ENCODE measurements around the gene HOXA3.
A peak's percentile ranks its signal among the peaks of the same experiment; 100 is the strongest.

Gene HOXA3

DNA sequence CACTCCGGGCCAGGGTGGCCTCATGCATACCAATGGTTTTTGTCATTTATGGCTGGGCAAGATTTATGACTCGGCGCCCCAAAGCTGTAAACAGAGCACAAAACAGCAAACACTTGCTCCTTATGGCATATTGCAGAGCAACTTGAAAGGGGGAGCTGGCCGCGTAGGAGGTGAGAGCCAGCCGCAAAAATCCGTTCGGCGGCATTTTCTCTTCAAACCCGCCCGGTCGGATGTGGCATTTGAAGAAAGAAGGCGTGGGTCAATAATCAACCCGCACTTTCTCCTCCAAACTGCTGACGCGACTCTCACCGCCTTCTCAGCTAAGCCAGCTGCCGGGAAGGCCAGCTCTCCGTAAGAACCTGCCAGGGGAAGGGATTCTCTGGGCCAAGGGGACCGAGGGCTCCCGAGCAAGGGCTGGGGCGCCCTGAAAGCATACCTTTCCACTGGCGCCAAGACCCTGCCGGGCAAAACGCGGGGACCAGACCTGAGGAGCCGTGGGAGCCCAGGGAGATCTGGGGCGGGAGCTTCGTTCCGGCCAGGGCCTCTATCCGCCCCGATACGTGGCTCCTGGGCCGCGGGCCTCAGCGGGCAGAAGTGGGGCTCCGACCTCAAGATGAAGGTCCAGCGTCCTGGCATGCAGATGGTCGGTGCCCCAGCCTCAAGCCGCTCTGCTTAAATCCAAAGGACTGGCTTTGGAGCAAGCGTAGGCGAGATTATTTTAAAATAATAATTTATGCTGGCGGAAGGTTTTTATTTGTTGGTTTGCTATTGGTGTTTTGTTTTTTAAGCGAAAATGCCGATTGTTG lies 37.0 kb downstream of the HOXA3 start:
- peak overlapping the region; percentile 46 for H3K4me3 ChIP-seq (ENCODE audit: control insufficient read depth, low read depth, low read length)
- DNase-seq (ENCODE audit: low read depth) = peak; percentile 74
- no peak for TF ChIP-seq CTCF (conservative IDR thresholded peaks at IDR 0.05; ENCODE audit: control insufficient read depth, insufficient read depth, low read depth, low read length)

DNA sequence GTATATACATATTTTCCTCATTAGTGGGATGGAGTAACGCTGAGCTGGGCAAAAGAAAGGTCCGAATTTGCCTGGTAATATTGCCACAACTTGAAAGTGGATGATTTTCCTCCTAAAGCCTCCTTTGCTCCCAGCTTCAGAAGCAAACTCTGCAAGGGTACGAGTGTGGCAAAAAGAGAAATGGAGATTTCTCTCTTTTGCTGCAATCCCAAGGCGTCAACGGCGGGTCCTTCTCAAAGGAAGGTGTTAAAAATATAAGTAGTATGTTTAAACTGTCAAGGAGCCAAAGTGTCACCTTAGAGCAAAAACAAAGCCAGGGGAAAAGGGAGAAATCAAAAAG lies 37.5 kb downstream of the HOXA3 start:
- H3K4me3 ChIP-seq (ENCODE audit: control insufficient read depth, low read depth, low read length) = peak overlapping the region; percentile 46
- no peak for TF ChIP-seq CTCF (conservative IDR thresholded peaks at IDR 0.05; ENCODE audit: control insufficient read depth, insufficient read depth, low read depth, low read length)
- no peak for DNase-seq (ENCODE audit: low read depth)

DNA sequence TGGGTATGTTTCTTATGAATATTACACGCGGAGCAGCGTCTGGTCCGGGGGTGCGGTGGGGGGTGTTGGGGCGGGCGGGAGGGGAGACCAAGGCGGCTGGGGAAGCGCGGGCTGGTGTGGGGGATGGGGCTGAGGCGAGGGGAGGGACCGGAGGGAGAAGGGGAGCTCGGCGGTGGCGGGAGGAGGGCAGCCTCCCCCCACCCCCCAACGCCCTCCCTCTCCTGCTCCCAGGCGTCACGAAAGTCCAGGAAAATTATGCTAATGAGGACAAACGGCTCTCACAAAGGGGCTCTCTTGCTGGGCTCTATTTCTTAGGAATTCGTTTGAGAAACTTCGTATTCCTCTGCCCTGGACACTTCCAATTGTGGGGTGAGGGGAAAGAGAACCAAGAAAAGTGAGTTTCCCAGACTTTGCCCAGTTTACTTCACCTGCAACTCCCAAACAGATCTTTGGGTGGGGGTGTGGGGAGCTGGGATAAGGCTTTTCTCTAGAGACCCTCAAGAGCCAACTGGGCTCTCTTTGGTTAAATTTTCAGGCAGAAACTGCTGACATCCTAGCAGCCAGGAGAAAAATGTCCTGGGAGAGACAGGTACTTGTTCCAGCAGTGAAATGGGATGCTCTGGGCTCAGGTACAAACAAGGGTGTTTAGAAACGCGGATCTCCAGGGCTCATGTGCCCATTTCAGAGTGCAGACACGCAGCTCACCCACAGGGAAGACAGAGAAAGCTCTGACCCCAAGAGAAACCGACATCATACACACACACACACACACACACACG lies 38.2 kb downstream of the HOXA3 start:
- H3K4me3 ChIP-seq (ENCODE audit: control insufficient read depth, low read depth, low read length) = peak overlapping the region; percentile 46
- DNase-seq (ENCODE audit: low read depth) = no peak
- no peak for TF ChIP-seq CTCF (conservative IDR thresholded peaks at IDR 0.05; ENCODE audit: control insufficient read depth, insufficient read depth, low read depth, low read length)

DNA sequence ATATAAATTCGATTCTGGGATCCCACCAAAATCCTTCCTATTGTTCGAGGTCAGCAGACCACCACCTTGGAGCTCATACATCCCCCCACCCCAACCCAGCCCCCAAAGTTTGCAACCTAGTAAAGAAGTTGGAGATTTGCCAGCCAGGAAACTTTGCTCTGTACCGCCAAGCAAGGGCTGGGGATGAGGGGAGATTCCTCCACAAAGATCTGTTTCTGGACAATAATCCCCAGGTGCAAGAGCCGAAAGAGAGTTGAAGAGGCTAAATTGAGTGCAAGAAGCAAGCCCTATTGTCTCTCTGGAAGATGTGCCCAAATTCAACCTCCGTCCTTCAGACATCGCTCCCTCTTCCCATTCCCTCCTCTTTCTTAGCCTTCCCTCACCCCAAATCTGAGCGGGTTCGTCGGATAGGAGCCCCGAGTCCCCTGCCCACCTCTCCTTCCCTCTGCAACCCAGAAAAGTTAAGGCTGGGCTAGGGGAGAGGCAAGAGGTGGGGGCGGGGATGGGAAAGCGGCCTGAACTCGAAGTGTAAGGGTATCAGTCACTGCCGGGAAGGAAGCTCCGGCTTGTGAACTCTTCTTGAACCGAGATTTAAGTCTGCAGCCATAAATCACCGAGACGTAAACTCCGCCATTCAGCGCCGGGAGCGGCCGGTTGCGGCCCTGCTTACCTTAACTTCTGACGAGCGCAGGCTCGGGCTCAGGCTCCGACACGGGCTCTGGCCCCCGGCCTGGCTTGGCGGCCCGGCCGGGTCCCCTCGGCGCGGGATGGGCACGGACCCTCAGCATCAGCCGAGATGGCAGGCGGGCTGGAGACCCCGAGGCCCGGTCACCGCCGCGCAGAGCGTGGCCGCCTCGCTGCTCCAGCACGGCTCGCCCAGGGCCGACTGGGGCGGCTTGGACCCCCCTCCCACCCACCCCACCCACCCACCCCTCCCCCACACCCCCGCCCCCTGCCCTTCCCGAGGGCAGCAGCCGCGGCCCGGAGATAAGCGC lies 39.1 kb downstream of the HOXA3 start:
- peak overlapping the region; percentile 46 for H3K4me3 ChIP-seq (ENCODE audit: control insufficient read depth, low read depth, low read length)
- no peak for TF ChIP-seq CTCF (conservative IDR thresholded peaks at IDR 0.05; ENCODE audit: control insufficient read depth, insufficient read depth, low read depth, low read length)
- DNase-seq (ENCODE audit: low read depth) = peak; percentile 91

GRCh38 chr7:27112361-27112760 lies 40.0 kb downstream of the HOXA3 start:
- TF ChIP-seq CTCF (conservative IDR thresholded peaks at IDR 0.05; ENCODE audit: control insufficient read depth, insufficient read depth, low read depth, low read length) = no peak
- no peak for DNase-seq (ENCODE audit: low read depth)
- H3K4me3 ChIP-seq (ENCODE audit: control insufficient read depth, low read depth, low read length) = no peak overlapping the region

DNA sequence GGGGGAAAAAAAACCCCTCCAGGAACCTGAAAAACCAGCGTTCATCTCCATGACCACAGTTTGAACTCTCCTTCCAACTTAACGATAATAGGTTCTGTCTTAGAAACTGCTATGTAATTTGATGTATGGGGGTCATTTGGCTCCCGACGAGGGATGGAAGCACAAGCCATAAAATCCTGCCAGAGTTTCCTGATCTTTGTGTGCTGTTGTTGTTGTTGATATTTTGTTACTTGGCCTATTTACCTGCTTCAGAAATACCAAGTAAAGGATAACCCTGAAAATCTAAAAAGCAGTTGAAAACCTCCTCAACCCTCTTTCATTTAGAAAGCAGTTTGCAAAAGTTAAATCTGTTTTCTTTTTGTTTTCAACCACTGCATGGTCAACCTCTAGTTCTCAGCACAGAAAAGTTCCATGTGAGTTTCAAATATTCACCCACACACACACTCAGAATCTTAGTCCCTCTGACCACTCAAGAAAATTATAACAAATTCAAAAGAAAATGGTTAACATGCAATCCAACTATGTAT lies 40.6 kb downstream of the HOXA3 start:
- no peak for DNase-seq (ENCODE audit: low read depth)
- H3K4me3 ChIP-seq (ENCODE audit: control insufficient read depth, low read depth, low read length) = no peak overlapping the region
- TF ChIP-seq CTCF (conservative IDR thresholded peaks at IDR 0.05; ENCODE audit: control insufficient read depth, insufficient read depth, low read depth, low read length) = no peak
